ENCODE results near the gene SYT1.

The SYT1 gene

GRCh38 chr12:79455286-79455685 lies 590.7 kb downstream of the SYT1 start:
- no peak for ATAC-seq
- no peak for TF ChIP-seq SNAI2 (CRISPR knock-in tag; IDR thresholded peaks at IDR 0.05)
- no peak for TF ChIP-seq ZFP30 (CRISPR knock-in tag; IDR thresholded peaks at IDR 0.05)
- TF ChIP-seq TSHZ2 (CRISPR knock-in tag; IDR thresholded peaks at IDR 0.05), result no peak
- TF ChIP-seq ZNF8 (CRISPR knock-in tag; IDR thresholded peaks at IDR 0.05), result no peak
- TF ChIP-seq PPARA (CRISPR knock-in tag; IDR thresholded peaks at IDR 0.05; ENCODE audit: borderline replicate concordance), result no peak
- TF ChIP-seq POU6F1 (CRISPR knock-in tag; IDR thresholded peaks at IDR 0.05; ENCODE audit: borderline replicate concordance, low read depth), result no peak
- TF ChIP-seq ZC3H10 (CRISPR knock-in tag; IDR thresholded peaks at IDR 0.05), result no peak
- TF ChIP-seq BACH2 (CRISPR knock-in tag; IDR thresholded peaks at IDR 0.05; ENCODE audit: borderline replicate concordance), result no peak
- no peak for TF ChIP-seq TCF4 (CRISPR knock-in tag; IDR thresholded peaks at IDR 0.05; ENCODE audit: borderline replicate concordance)
- TF ChIP-seq PATZ1 (CRISPR knock-in tag; IDR thresholded peaks at IDR 0.05; ENCODE audit: borderline replicate concordance), result no peak
- TF ChIP-seq GLIS3 (CRISPR knock-in tag; IDR thresholded peaks at IDR 0.05), result no peak
- TF ChIP-seq ESRRG (CRISPR knock-in tag; IDR thresholded peaks at IDR 0.05), result no peak
- TF ChIP-seq OSR1 (CRISPR knock-in tag; IDR thresholded peaks at IDR 0.05), result no peak
- TF ChIP-seq CSDC2 (CRISPR knock-in tag; IDR thresholded peaks at IDR 0.05), result no peak
- no peak for TF ChIP-seq RARB (CRISPR knock-in tag; IDR thresholded peaks at IDR 0.05)
- no peak for TF ChIP-seq ZNF70 (CRISPR knock-in tag; IDR thresholded peaks at IDR 0.05)
- TF ChIP-seq ZNF565 (CRISPR knock-in tag; conservative IDR thresholded peaks at IDR 0.05; ENCODE audit: low read depth), result no peak

- ATAC-seq, result no peak
Measured at GRCh38 chr12:79482323-79482722, 617.7 kb downstream of the SYT1 start.

More at GRCh38 chr12:79482323-79482722, 617.7 kb downstream of the SYT1 start:
- TF ChIP-seq TSHZ2 (CRISPR knock-in tag; IDR thresholded peaks at IDR 0.05) (no peak), ZNF8 (CRISPR knock-in tag; IDR thresholded peaks at IDR 0.05) (no peak), ZFP3 (CRISPR knock-in tag; IDR thresholded peaks at IDR 0.05) (no peak), ESRRG (CRISPR knock-in tag; IDR thresholded peaks at IDR 0.05) (no peak), ZNF70 (CRISPR knock-in tag; IDR thresholded peaks at IDR 0.05) (no peak), PATZ1 (CRISPR knock-in tag; IDR thresholded peaks at IDR 0.05; ENCODE audit: borderline replicate concordance) (no peak), CSRNP3 (CRISPR knock-in tag; IDR thresholded peaks at IDR 0.05) (no peak), RARB (CRISPR knock-in tag; IDR thresholded peaks at IDR 0.05) (no peak), PPARA (CRISPR knock-in tag; IDR thresholded peaks at IDR 0.05; ENCODE audit: borderline replicate concordance) (no peak), SNAI2 (CRISPR knock-in tag; IDR thresholded peaks at IDR 0.05) (no peak), BACH2 (CRISPR knock-in tag; IDR thresholded peaks at IDR 0.05; ENCODE audit: borderline replicate concordance) (no peak), CSDC2 (CRISPR knock-in tag; IDR thresholded peaks at IDR 0.05) (no peak), ARNTL (CRISPR knock-in tag; IDR thresholded peaks at IDR 0.05; ENCODE audit: borderline replicate concordance, low read depth) (no peak)

All from SK-N-SH treated with all-trans-retinoic acid at 6 μM for 48 hours (cell line).